ENCODE measurements around the gene DNAJB12. TPM values are rescaled to one million over a fixed set of nuclear protein-coding genes. Genes with fewer than 3 reads are reported as not detected.
"Not testable (repeated sequence)": the region's sequence is repeated elsewhere in the genome, so short reads cannot be mapped to it uniquely, and the experiment has no call there.

DNAJB12 gene
- total RNA-seq, 1 donor from 2014 or later = 34.8 TPM

GRCh38 chr10:72332423-72333111 is 22.2 kb downstream of the DNAJB12 start:
- DNase-seq (ENCODE audit: extremely low read depth, low read depth, low spot score) = no peak

- no peak for DNase-seq (ENCODE audit: extremely low read depth, low read depth, low spot score)
These were observed 22.9 kb downstream of the DNAJB12 start for GRCh38 chr10:72331575-72332422.

- no peak for DNase-seq (ENCODE audit: extremely low read depth, low read depth, low spot score)
These were observed 24.7 kb downstream of the DNAJB12 start for GRCh38 chr10:72330069-72330426.

GRCh38 chr10:72329290-72330068 is 25.2 kb downstream of the DNAJB12 start:
- DNase-seq (ENCODE audit: extremely low read depth, low read depth, low spot score) = no peak

GRCh38 chr10:72328829-72329204 is 25.9 kb downstream of the DNAJB12 start:
- DNase-seq (ENCODE audit: extremely low read depth, low read depth, low spot score) = no peak

GRCh38 chr10:72328045-72328828 is 26.5 kb downstream of the DNAJB12 start:
- no peak for DNase-seq (ENCODE audit: extremely low read depth, low read depth, low spot score)

GRCh38 chr10:72326665-72327603 is 27.8 kb downstream of the DNAJB12 start:
- DNase-seq (ENCODE audit: extremely low read depth, low read depth, low spot score) = not testable (repeated sequence)

GRCh38 chr10:72325243-72326175 is 29.2 kb downstream of the DNAJB12 start:
- DNase-seq (ENCODE audit: extremely low read depth, low read depth, low spot score) = not testable (repeated sequence)

GRCh38 chr10:72323771-72324191 is 30.9 kb downstream of the DNAJB12 start:
- no peak for DNase-seq (ENCODE audit: extremely low read depth, low read depth, low spot score)

- DNase-seq (ENCODE audit: extremely low read depth, low read depth, low spot score) = no peak
These were observed 31.5 kb downstream of the DNAJB12 start for GRCh38 chr10:72323108-72323749.

- DNase-seq (ENCODE audit: extremely low read depth, low read depth, low spot score) = no peak
These were observed 32.2 kb downstream of the DNAJB12 start for GRCh38 chr10:72322280-72323058.

GRCh38 chr10:72322030-72322279 is 32.8 kb downstream of the DNAJB12 start:
- no peak for DNase-seq (ENCODE audit: extremely low read depth, low read depth, low spot score)

- DNase-seq (ENCODE audit: extremely low read depth, low read depth, low spot score) = no peak
These were observed 33.3 kb downstream of the DNAJB12 start for GRCh38 chr10:72321248-72322029.

- no peak for DNase-seq (ENCODE audit: extremely low read depth, low read depth, low spot score)
These were observed 34.0 kb downstream of the DNAJB12 start for GRCh38 chr10:72320676-72321247.

- DNase-seq (ENCODE audit: extremely low read depth, low read depth, low spot score) = no peak
These were observed 35.1 kb downstream of the DNAJB12 start for GRCh38 chr10:72319416-72320254.
